ENCODE measurements around the gene BGLAP.

BGLAP gene

DNA sequence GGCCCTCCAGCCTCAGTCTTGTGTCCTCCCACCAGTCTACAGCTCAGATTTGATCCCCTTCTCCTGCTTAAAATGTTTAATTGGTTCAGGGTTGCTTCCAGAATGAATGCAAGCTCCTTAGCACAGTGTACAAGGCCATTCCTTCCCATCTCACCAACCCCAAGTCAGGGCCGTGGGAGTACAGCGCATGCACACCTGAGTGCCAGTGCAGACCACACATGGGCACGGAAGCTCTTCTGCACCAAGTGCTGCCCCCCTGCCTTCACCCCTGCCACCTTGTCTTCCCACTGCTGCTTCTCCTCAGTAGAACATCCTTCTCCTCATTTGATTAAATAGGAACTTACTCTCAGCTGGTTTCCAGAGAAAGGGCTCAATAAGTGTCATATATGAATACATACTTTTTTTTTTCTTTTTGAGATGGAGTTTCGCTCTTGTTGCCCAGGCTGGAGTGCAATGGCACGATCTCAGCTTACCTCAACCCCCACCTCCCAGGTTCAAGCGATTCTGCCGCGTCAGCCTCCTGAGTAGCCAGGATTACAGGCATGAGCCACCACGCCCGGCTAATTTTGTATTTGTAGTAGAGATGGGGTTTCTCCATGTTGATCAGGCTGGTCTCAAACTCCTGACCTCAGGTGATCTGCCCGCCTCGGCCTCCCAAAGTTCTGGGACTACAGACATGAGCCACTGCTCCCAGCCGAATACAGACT is 19.8 kb upstream of the BGLAP start:
- no peak for DNase-seq (ENCODE audit: low read depth, low spot score)
- ChIA-PET POLR2A (interaction anchor here (1.1 kb wide), 1 partner anchor 9 kb away, joined by 4 read pairs; the partner anchor contains the start of gene PMF1), CTCF (interaction anchor here (0.8 to 14.6 kb wide), 9 partner anchors 10 to 138 kb away, joined by 3 to 340 read pairs (median 3); no protein-coding TSS in a partner anchor)
- no peak for TF ChIP-seq CTCF (IDR thresholded peaks at IDR 0.05; ENCODE audit: insufficient read depth, low read length, missing control alignments)
- no peak overlapping the region for H3K4me3 ChIP-seq (ENCODE audit: low read depth, low read length)

GRCh38 chr1:156225677-156226014 is 16.3 kb upstream of the BGLAP start:
- ChIA-PET POLR2A (interaction anchor here (1.0 kb wide), 1 partner anchor 74 kb away, joined by 4 read pairs; no protein-coding TSS in a partner anchor), CTCF (interaction anchor here (0.6 to 14.6 kb wide), 41 partner anchors 8 to 221 kb away, joined by 3 to 340 read pairs (median 7); partner anchors contain the start of genes BGLAP, PMF1, SEMA4A and SLC25A44)
- DNase-seq (ENCODE audit: low read depth, low spot score) = no peak
- H3K4me3 ChIP-seq (ENCODE audit: low read depth, low read length) = no peak overlapping the region
- no peak for TF ChIP-seq CTCF (IDR thresholded peaks at IDR 0.05; ENCODE audit: insufficient read depth, low read length, missing control alignments)

DNA sequence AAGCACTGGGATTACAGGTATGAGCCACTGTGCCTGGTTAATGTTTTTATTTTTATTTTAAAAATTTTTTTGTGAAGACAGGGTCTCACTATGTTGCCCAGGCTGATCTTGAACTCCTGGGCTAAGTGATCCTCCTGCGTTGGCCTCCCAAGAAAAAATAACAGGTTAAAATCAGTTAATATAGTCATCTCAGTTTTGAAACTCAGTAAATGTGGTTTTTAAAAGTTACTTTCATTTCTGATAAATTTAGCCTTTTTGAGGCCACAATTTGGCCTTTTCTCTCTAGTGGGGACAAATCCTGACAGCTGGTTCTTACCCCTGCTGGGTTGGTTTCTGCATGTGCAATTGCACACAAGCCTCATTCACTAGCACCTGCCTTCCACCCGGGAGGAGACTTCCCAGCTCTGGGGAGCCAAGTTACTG is 15.9 kb upstream of the BGLAP start:
- POLR2A ChIA-PET = no interaction called here
- TF ChIP-seq CTCF (IDR thresholded peaks at IDR 0.05; ENCODE audit: insufficient read depth, low read length, missing control alignments) = no peak
- H3K4me3 ChIP-seq (ENCODE audit: low read depth, low read length) = no peak overlapping the region
- CTCF ChIA-PET = interaction anchor here (0.9 to 14.6 kb wide), 28 partner anchors 8 to 222 kb away, joined by 3 to 340 read pairs (median 10); partner anchors contain the start of genes PMF1, SEMA4A, SLC25A44 and SMG5
- DNase-seq (ENCODE audit: low read depth, low spot score) = no peak

- no peak for TF ChIP-seq CTCF (IDR thresholded peaks at IDR 0.05; ENCODE audit: insufficient read depth, low read length, missing control alignments)
- POLR2A ChIA-PET = no interaction called here
- CTCF ChIA-PET = interaction anchor here (0.9 to 14.6 kb wide), 15 partner anchors 9 to 222 kb away, joined by 3 to 340 read pairs (median 14); partner anchors contain the start of genes SEMA4A and TMEM79
- H3K4me3 ChIP-seq (ENCODE audit: low read depth, low read length) = no peak overlapping the region
- no peak for DNase-seq (ENCODE audit: low read depth, low spot score)
Measured at GRCh38 chr1:156226782-156227181, 15.2 kb upstream of the BGLAP start.

DNA sequence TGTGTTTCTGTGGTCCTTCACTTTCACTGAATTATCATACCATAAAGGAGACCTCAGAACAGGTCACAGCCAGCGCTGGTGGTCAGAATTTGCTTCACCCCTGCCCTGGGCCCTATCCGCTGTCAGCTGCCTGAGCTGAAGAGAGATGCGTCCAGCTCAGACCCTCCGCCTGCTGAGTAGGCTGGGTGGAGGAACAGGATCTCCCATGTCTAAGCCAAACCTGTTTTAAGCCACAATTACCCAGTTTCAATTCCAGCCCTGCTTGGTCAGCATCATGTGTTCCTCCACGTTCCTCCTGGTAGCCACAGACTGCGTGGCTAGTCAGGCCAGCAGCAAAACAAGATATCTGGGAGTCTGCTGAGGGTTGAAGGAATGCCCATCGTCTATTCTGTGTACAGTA is 13.5 kb upstream of the BGLAP start:
- TF ChIP-seq CTCF (IDR thresholded peaks at IDR 0.05; ENCODE audit: insufficient read depth, low read length, missing control alignments) = no peak
- ChIA-PET POLR2A (no interaction called here), CTCF (interaction anchor here (1.0 to 14.6 kb wide), 5 partner anchors 9 to 136 kb away, joined by 3 to 340 read pairs (median 5); no protein-coding TSS in a partner anchor)
- no peak for DNase-seq (ENCODE audit: low read depth, low spot score)
- H3K4me3 ChIP-seq (ENCODE audit: low read depth, low read length) = no peak overlapping the region

DNA sequence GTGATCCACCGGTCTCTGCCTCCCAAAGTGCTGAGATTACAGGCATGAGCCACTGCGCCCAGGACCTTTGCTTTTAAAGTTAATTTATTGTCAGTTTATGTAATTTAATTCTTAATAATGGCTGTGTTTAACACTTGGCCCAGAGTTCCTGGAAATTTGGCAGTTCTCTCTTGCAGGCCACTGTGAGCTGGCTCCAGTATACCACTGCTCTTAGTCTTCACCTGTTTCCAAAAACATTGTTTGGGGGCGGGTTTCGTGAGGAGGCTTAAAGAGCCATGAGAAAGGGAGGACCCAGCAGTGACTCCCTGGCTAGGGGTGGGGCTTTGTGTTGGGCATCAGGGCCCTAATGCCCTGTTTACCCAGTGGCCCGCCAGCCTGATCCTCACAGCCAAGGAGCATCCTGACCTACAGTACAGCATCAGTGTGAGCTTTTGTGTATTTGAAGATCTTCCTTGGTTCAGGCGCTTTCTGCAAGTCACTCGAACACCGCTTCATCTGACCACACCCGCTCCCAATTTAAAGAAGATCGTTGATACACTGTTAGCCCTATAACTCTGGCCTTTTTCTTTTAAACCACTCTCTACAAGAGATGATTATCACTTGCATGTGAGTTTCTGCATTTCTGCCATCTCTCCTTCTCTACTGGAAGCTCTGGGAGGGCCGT is 12.0 kb upstream of the BGLAP start:
- POLR2A ChIA-PET = interaction anchor here (1.0 kb wide), 1 partner anchor 36 kb away, joined by 3 read pairs; the partner anchor contains the start of gene SLC25A44
- CTCF ChIA-PET = interaction anchor here (0.9 to 14.6 kb wide), 4 partner anchors 88 to 137 kb away, joined by 3 to 340 read pairs (median 4); no protein-coding TSS in a partner anchor
- H3K4me3 ChIP-seq (ENCODE audit: low read depth, low read length) = no peak overlapping the region
- TF ChIP-seq CTCF (IDR thresholded peaks at IDR 0.05; ENCODE audit: insufficient read depth, low read length, missing control alignments) = no peak
- DNase-seq (ENCODE audit: low read depth, low spot score) = no peak
